DOHH2 (cell line): Measurements from ENCODE around the gene CLEC18B.
"Not testable (repeated sequence)": the region's sequence is repeated elsewhere in the genome, so short reads cannot be mapped to it uniquely, and the experiment has no call there.

Experiments used
- H3F3A ChIP-seq: fragments of 200-600 bp; sonication (generic), shearing (Covaris generic); 2 replicates; pipeline ENCODE4 v1.6.0; 2016; ENCODE audit warnings: antibody characterized with exemption, mild to moderate bottlenecking; ENCODE audit not compliant: control insufficient read depth, insufficient read depth
- H3K27ac ChIP-seq: fragments of 200-600 bp; sonication (generic); 2 replicates; pipeline ENCODE4 v1.5.1; 2014; ENCODE audit warnings: low read depth, mild to moderate bottlenecking, low read length, moderate library complexity
- H3K27me3 ChIP-seq: fragments of 200-600 bp; sonication (generic); 2 replicates; pipeline ENCODE4 v1.6.1; 2014; ENCODE audit warnings: mild to moderate bottlenecking, low read length, mixed read lengths; ENCODE audit not compliant: control insufficient read depth
- H3K36me3 ChIP-seq: fragments of 200-600 bp; sonication (generic); 2 replicates; pipeline ENCODE4 v1.6.1; 2014; ENCODE audit warnings: mild to moderate bottlenecking, low read length, moderate library complexity, mixed read lengths; ENCODE audit not compliant: control insufficient read depth
- H3K4me1 ChIP-seq: fragments of 200-600 bp; sonication (generic); 2 replicates; pipeline ENCODE4 v1.6.1; 2014; ENCODE audit warnings: mild to moderate bottlenecking, low read length, mixed read lengths; ENCODE audit not compliant: control insufficient read depth
- H3K4me2 ChIP-seq: fragments of 200-600 bp; sonication (generic); 2 replicates; pipeline ENCODE4 v1.6.0; 2014; ENCODE audit warnings: mild to moderate bottlenecking, low read length, moderate library complexity
- H3K4me3 ChIP-seq: fragments of 200-600 bp; sonication (generic); 2 replicates; pipeline ENCODE4 v1.5.1; 2014; ENCODE audit warnings: mild to moderate bottlenecking, low read length, mixed read lengths
- H3K79me2 ChIP-seq: fragments of 200-600 bp; sonication (generic); 2 replicates; pipeline ENCODE4 v1.6.1; 2014; ENCODE audit warnings: mild to moderate bottlenecking, low read length, mixed read lengths; ENCODE audit not compliant: control insufficient read depth
- H3K9me2 ChIP-seq: fragments of 200-600 bp; sonication (generic); replicated peaks from 2 replicates; pipeline ENCODE4 v1.6.1; 2014; ENCODE audit warnings: mild to moderate bottlenecking, low read length, mixed read lengths; ENCODE audit not compliant: control insufficient read depth
- H3K9me3 ChIP-seq: fragments of 200-600 bp; sonication (generic); 2 replicates; pipeline ENCODE4 v1.6.1; 2014; ENCODE audit warnings: antibody characterized with exemption, low read length, mixed read lengths; ENCODE audit not compliant: control insufficient read depth, insufficient read depth
- H4K20me1 ChIP-seq: fragments of 200-600 bp; sonication (generic); 2 replicates; pipeline ENCODE4 v1.6.0; 2014; ENCODE audit warnings: low read depth, mild to moderate bottlenecking, antibody characterized with exemption, low read length, moderate library complexity; ENCODE audit not compliant: control insufficient read depth, insufficient read depth
- CTCF ChIP-seq: fragments of 200-600 bp; sonication (generic); IDR thresholded peaks from one replicate; pipeline ENCODE4 v1.5.1; 2014; ENCODE audit warnings: antibody characterized with exemption, mild to moderate bottlenecking, low read depth, low read length; ENCODE audit not compliant: poor library complexity, severe bottlenecking
- EZH2phosphoT487 ChIP-seq: fragments of 200-600 bp; sonication (generic); IDR thresholded peaks from 2 replicates; pipeline ENCODE4 v1.6.1; 2017; ENCODE audit warnings: borderline replicate concordance, mild to moderate bottlenecking, antibody characterized with exemption, low read length, moderate library complexity, mixed read lengths

The CLEC18B gene

GRCh38 chr16:74449470-74449869 is 28.2 kb upstream of the CLEC18B start:
- TF ChIP-seq CTCF: no peak
- TF ChIP-seq EZH2phosphoT487: no peak
- H3K27ac ChIP-seq: no peak overlapping the region
- H3K4me1 ChIP-seq: peaks cover 17% of the 10 kb centered on the region
- H3K36me3 ChIP-seq: peaks cover 12% of the 10 kb centered on the region
- H4K20me1 ChIP-seq: no peaks in the 10 kb centered on the region
- H3K4me3 ChIP-seq: no peak overlapping the region
- H3K4me2 ChIP-seq: no peak overlapping the region
- H3K27me3 ChIP-seq: no peaks in the 10 kb centered on the region
- H3F3A ChIP-seq: no peaks in the 10 kb centered on the region
- no peaks in the 10 kb centered on the region for H3K9me2 ChIP-seq
- no peaks in the 10 kb centered on the region for H3K9me3 ChIP-seq
- no peaks in the 10 kb centered on the region for H3K79me2 ChIP-seq

GRCh38 chr16:74448990-74449389 is 27.7 kb upstream of the CLEC18B start:
- H3K4me2 ChIP-seq: no peak overlapping the region
- TF ChIP-seq EZH2phosphoT487: no peak
- TF ChIP-seq CTCF: no peak
- H3K9me2 ChIP-seq: no peaks in the 10 kb centered on the region
- no peaks in the 10 kb centered on the region for H3F3A ChIP-seq
- no peaks in the 10 kb centered on the region for H4K20me1 ChIP-seq
- no peak overlapping the region for H3K4me3 ChIP-seq
- no peaks in the 10 kb centered on the region for H3K27me3 ChIP-seq
- H3K79me2 ChIP-seq: no peaks in the 10 kb centered on the region
- H3K9me3 ChIP-seq: no peaks in the 10 kb centered on the region
- peaks cover 17% of the 10 kb centered on the region for H3K4me1 ChIP-seq
- H3K27ac ChIP-seq: no peak overlapping the region
- H3K36me3 ChIP-seq: peaks cover 12% of the 10 kb centered on the region

- H3K79me2 ChIP-seq: no peaks in the 10 kb centered on the region
- H3K9me3 ChIP-seq: no peaks in the 10 kb centered on the region
- no peak overlapping the region for H3K27ac ChIP-seq
- no peak overlapping the region for H3K4me3 ChIP-seq
- H3K9me2 ChIP-seq: no peaks in the 10 kb centered on the region
- peaks cover 4% of the 10 kb centered on the region for H3K36me3 ChIP-seq
- TF ChIP-seq CTCF (no peak), EZH2phosphoT487 (no peak)
- H3F3A ChIP-seq: no peaks in the 10 kb centered on the region
- peaks cover 7% of the 10 kb centered on the region for H3K4me1 ChIP-seq
- no peaks in the 10 kb centered on the region for H4K20me1 ChIP-seq
- H3K27me3 ChIP-seq: no peaks in the 10 kb centered on the region
- no peak overlapping the region for H3K4me2 ChIP-seq
These were observed 26.3 kb upstream of the CLEC18B start for GRCh38 chr16:74447578-74447977.

GRCh38 chr16:74446866-74447265 is 25.6 kb upstream of the CLEC18B start:
- Histone ChIP-seq H3K27ac (no peak overlapping the region), H3K9me3 (no peaks in the 10 kb centered on the region), H3K79me2 (no peaks in the 10 kb centered on the region), H3K9me2 (no peaks in the 10 kb centered on the region), H4K20me1 (no peaks in the 10 kb centered on the region), H3K36me3 (peaks cover 4% of the 10 kb centered on the region; the same call in 1 of the 2 replicates), H3F3A (no peaks in the 10 kb centered on the region), H3K4me1 (no peaks in the 10 kb centered on the region; the same call in 1 of the 2 replicates), H3K27me3 (no peaks in the 10 kb centered on the region), H3K4me2 (no peak overlapping the region), H3K4me3 (no peak overlapping the region)
- TF ChIP-seq CTCF (no peak), EZH2phosphoT487 (no peak)

- not testable (repeated sequence) for H3K4me1 ChIP-seq
These were observed 22.5 kb upstream of the CLEC18B start for GRCh38 chr16:74443624-74444346.

More at GRCh38 chr16:74443624-74444346, 22.5 kb upstream of the CLEC18B start:
- H3K9me2 ChIP-seq, H3F3A ChIP-seq, H3K4me2 ChIP-seq, H3K79me2 ChIP-seq, H3K27ac ChIP-seq, H3K36me3 ChIP-seq, H3K4me3 ChIP-seq, H4K20me1 ChIP-seq, H3K9me3 ChIP-seq, H3K27me3 ChIP-seq: not testable (repeated sequence)
